A549 (cell line): ENCODE results near the gene CCDC138.

Experiments used
- CBX8 ChIP-seq: fragments of 200-600 bp; sonication (generic); IDR thresholded peaks from 2 replicates; pipeline ENCODE4 v1.6.1; 2016
- CHD4 ChIP-seq: fragments of 200-600 bp; sonication (generic); IDR thresholded peaks from 2 replicates; pipeline ENCODE4 v1.6.1; 2016; ENCODE audit warnings: antibody characterized with exemption, mild to moderate bottlenecking, borderline replicate concordance
- CTCF ChIP-seq: fragments of >200 bp; sonication (Bioruptor Twin); formaldehyde crosslinking; IDR thresholded peaks from 3 replicates; pipeline ENCODE4 v1.5.1; 2016
- ELK1 ChIP-seq: fragments of 150-350 bp; IDR thresholded peaks from 2 replicates; pipeline ENCODE4 v1.6.1; 2014; ENCODE audit warnings: low read depth, mild to moderate bottlenecking, low read length
- MAX ChIP-seq: IDR thresholded peaks from 2 replicates; pipeline ENCODE4 v1.6.1; 2012
- MAZ ChIP-seq: fragments of 150-350 bp; IDR thresholded peaks from 2 replicates; pipeline ENCODE4 v1.6.1; 2014; ENCODE audit warnings: antibody characterized with exemption, low read depth, low read length, borderline replicate concordance
- POLR2A ChIP-seq: IDR thresholded peaks from 2 replicates; pipeline ENCODE4 v1.6.1; 2012; ENCODE audit warnings: mild to moderate bottlenecking, low read length
- RAD21 ChIP-seq, 2 experiments: fragments of >200 bp in 1 of 2; sonication (Bioruptor Twin) in 1 of 2; formaldehyde crosslinking in 1 of 2; IDR thresholded peaks in 1 of 2; conservative IDR thresholded peaks in 1 of 2; 2 replicates in 1 of 2; 3 replicates in 1 of 2; pipeline ENCODE4 v1.6.1; 2012 to 2018; ENCODE audit warnings: inconsistent platforms in 1 of 2
- RCOR1 ChIP-seq: fragments of 150-350 bp; IDR thresholded peaks from 2 replicates; pipeline ENCODE4 v1.6.1; 2014; ENCODE audit warnings: antibody characterized with exemption, low read length, low read depth
- SMC3 ChIP-seq: fragments of >200 bp; sonication (Bioruptor Twin); formaldehyde crosslinking; IDR thresholded peaks from 3 replicates; pipeline ENCODE4 v1.6.1; 2018; ENCODE audit warnings: inconsistent platforms
- SREBF2 ChIP-seq: fragments of 450-650 bp; IDR thresholded peaks from 2 replicates; pipeline ENCODE4 v1.6.1; 2014; ENCODE audit warnings: mild to moderate bottlenecking, moderate library complexity
- ZNF302 ChIP-seq: fragments of 250-450 bp; sonication (Bioruptor Pico); IDR thresholded peaks from 2 replicates; pipeline ENCODE4 v1.9.0; 2021; ENCODE audit warnings: inconsistent platforms, mild to moderate bottlenecking, moderate library complexity

- no peak for TF ChIP-seq ELK1
- TF ChIP-seq CTCF: no peak
- TF ChIP-seq SMC3: no peak
- no peak for TF ChIP-seq POLR2A
- TF ChIP-seq SREBF2: no peak
- TF ChIP-seq CBX8: no peak
- no peak for TF ChIP-seq MAX
- no peak for TF ChIP-seq RCOR1
- TF ChIP-seq CHD4: no peak
- TF ChIP-seq RAD21 (conservative IDR thresholded peaks at IDR 0.05 in 1 of 2, IDR thresholded peaks at IDR 0.05 in 1 of 2): no peak
- TF ChIP-seq ZNF302 (CRISPR knock-in tag): no peak
- TF ChIP-seq MAZ: no peak
Measured at GRCh38 chr2:108922141-108922915, 135.8 kb downstream of the CCDC138 start.
